ENCODE measurements around the gene TTC16. TPM values are rescaled to one million over a fixed set of nuclear protein-coding genes. Genes with fewer than 3 reads are reported as not detected.

The TTC16 gene
- total RNA-seq, 1 donor from 2014 or later: not detected

- no peak overlapping the region for H3K4me3 ChIP-seq (ENCODE audit: low read depth, low read length)
- H3K27me3 ChIP-seq (ENCODE audit: control insufficient read depth, insufficient read depth, low read length): no peaks in the 10 kb centered on the region
- FAIRE-seq (no peak), DNase-seq (ENCODE audit: low read depth) (no peak)
- H3K36me3 ChIP-seq (ENCODE audit: control insufficient read depth, insufficient read depth, low read length): no peaks in the 10 kb centered on the region
- no peak for TF ChIP-seq CTCF (IDR thresholded peaks at IDR 0.05; ENCODE audit: insufficient read depth, low read length, severe bottlenecking)
Measured at GRCh38 chr9:127776195-127776923, 60.5 kb downstream of the TTC16 start.

- no peak for TF ChIP-seq CTCF (IDR thresholded peaks at IDR 0.05; ENCODE audit: insufficient read depth, low read length, severe bottlenecking)
- DNase-seq (ENCODE audit: low read depth): no peak
- no peak for FAIRE-seq
- Histone ChIP-seq H3K27me3 (ENCODE audit: control insufficient read depth, insufficient read depth, low read length) (no peaks in the 10 kb centered on the region), H3K4me3 (ENCODE audit: low read depth, low read length) (no peak overlapping the region), H3K36me3 (ENCODE audit: control insufficient read depth, insufficient read depth, low read length) (no peaks in the 10 kb centered on the region)
Measured at GRCh38 chr9:127776924-127777289, 61.0 kb downstream of the TTC16 start.

- H3K36me3 ChIP-seq (ENCODE audit: control insufficient read depth, insufficient read depth, low read length): no peaks in the 10 kb centered on the region
- FAIRE-seq (no peak), DNase-seq (ENCODE audit: low read depth) (no peak)
- no peaks in the 10 kb centered on the region for H3K27me3 ChIP-seq (ENCODE audit: control insufficient read depth, insufficient read depth, low read length)
- no peak overlapping the region for H3K4me3 ChIP-seq (ENCODE audit: low read depth, low read length)
- no peak for TF ChIP-seq CTCF (IDR thresholded peaks at IDR 0.05; ENCODE audit: insufficient read depth, low read length, severe bottlenecking)
Measured at GRCh38 chr9:127777368-127777980, 61.6 kb downstream of the TTC16 start.

- Histone ChIP-seq H3K4me3 (ENCODE audit: low read depth, low read length) (no peak within 1 kb of the TSS), H3K36me3 (ENCODE audit: control insufficient read depth, insufficient read depth, low read length) (no peaks in the 10 kb centered on the region), H3K27me3 (ENCODE audit: control insufficient read depth, insufficient read depth, low read length) (no peaks in the 10 kb centered on the region)
- no peak for TF ChIP-seq CTCF (IDR thresholded peaks at IDR 0.05; ENCODE audit: insufficient read depth, low read length, severe bottlenecking)
- FAIRE-seq (no peak), DNase-seq (ENCODE audit: low read depth) (no peak)
Measured at GRCh38 chr9:127778280-127779135, 62.6 kb downstream of the TTC16 start, which contains the start of gene SH2D3C. TSS of gene SH2D3C (minus strand) at chr9:127778666. CDS start at chr9:127778627, 39 bp downstream.

GRCh38 chr9:127779136-127779981, 63.5 kb downstream of the TTC16 start:
- H3K36me3 ChIP-seq (ENCODE audit: control insufficient read depth, insufficient read depth, low read length): no peaks in the 10 kb centered on the region
- no peaks in the 10 kb centered on the region for H3K27me3 ChIP-seq (ENCODE audit: control insufficient read depth, insufficient read depth, low read length)
- no peak overlapping the region for H3K4me3 ChIP-seq (ENCODE audit: low read depth, low read length)
- DNase-seq (ENCODE audit: low read depth): no peak
- no peak for TF ChIP-seq CTCF (IDR thresholded peaks at IDR 0.05; ENCODE audit: insufficient read depth, low read length, severe bottlenecking)
- no peak for FAIRE-seq
